GM21717 (cell line): ENCODE data around the gene UST.
"Not testable (repeated sequence)": the region's sequence is repeated elsewhere in the genome, so short reads cannot be mapped to it uniquely, and the experiment has no call there.

Experiments
- ATAC-seq: cut with Tn5 transposase; IDR thresholded peaks from one replicate; pipeline ENCODE4 v1.9.1; 2021; ENCODE audit warnings: mild to moderate bottlenecking, moderate library complexity; ENCODE audit not compliant: unreplicated experiment

Gene UST

DNA sequence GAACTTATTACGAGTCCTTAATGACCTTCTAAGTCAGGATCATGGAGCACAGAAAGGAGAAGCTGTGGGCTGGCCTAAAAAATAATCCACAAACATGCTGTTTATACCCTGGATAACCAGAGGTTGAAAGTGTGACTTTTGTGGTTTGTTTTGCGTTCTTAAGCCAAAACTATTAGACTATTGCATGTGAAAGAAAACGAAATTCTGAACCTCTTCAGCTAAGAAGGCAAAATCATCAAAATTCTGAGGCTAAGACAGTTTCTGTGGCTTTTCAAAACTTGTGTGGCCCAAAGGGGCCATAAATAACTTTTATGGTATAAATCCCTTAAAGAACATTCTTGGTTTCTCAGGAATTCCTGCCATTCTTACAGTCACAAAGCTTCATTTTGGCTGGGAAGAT is 251.0 kb downstream of the UST start:
- no peak for ATAC-seq

GRCh38 chr6:148998704-148999103 is 251.9 kb downstream of the UST start:
- ATAC-seq, result no peak

GRCh38 chr6:148999501-148999900 is 252.7 kb downstream of the UST start:
- ATAC-seq, result no peak

DNA sequence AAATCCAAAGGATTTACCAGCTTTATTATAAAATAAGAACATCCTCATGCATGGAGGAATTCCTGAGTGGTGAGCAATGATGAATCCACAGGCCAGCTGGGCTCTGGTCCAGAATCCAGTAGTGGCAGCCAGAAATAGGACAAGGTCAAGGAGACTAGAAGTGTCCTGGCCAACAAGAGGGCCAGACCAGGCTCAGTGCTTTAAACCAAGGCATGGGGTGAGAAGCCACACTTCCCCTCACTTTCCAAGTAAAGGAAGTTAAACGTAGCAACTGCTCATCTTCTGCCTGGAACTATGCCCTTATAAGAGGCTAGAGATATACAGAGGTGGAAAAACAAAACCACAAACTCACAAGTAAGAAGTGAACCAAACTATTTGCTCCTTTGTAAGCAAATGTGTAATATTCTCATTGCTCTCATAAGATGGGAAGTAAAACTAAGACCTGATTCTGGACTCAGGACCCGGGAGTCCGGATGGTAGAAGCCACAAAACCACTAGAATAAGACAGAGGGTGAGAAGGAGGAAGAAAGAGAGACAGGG is 253.2 kb downstream of the UST start:
- no peak for ATAC-seq

DNA sequence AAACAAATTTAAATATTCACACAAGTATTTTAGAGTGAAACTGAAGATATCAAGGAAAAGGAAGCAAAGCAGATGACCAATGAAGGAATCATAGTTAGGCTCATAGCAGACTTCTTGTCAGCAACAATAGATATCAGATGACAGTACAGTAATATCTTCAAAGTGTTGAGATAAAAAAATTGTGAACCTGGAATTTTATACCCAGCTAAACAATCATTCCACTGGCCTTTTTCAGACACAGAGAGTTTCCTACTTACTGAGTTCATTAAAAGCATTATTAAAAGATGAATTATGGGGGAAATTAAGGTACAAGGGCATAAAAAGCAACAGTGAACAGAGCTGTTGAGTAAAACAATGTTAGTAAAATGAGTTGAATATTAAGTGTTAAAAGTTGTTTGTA is 254.6 kb downstream of the UST start:
- no peak for ATAC-seq

GRCh38 chr6:149003560-149003959 is 256.7 kb downstream of the UST start:
- no peak for ATAC-seq

GRCh38 chr6:149004664-149005063 is 257.8 kb downstream of the UST start:
- no peak for ATAC-seq

GRCh38 chr6:149006236-149006635 is 259.4 kb downstream of the UST start:
- ATAC-seq, result not testable (repeated sequence)

- no peak for ATAC-seq
These were observed 259.8 kb downstream of the UST start for GRCh38 chr6:149006671-149007070.

DNA sequence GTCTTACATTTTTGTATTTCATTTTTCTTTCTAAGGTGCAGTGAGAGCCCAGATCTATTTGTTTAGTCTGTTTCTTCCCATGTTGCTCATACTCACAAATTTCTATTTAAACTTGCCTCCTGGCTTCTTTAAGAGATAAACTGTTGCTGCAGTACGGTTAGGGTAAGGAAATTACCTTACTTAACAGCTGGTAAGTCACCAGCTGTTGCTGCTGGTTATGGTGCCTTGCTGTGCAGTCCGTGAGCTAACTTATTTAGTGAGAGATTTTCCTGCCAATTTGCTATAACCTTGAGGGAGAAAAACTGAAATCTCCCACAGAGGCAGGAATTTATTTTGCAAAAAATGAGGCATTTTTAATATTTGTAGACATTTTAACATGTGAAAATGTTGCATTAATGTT is 261.0 kb downstream of the UST start:
- ATAC-seq, result no peak

GRCh38 chr6:149008741-149009140 is 261.9 kb downstream of the UST start:
- ATAC-seq, result no peak

- no peak for ATAC-seq
These were observed 265.3 kb downstream of the UST start for GRCh38 chr6:149012040-149012545.

DNA sequence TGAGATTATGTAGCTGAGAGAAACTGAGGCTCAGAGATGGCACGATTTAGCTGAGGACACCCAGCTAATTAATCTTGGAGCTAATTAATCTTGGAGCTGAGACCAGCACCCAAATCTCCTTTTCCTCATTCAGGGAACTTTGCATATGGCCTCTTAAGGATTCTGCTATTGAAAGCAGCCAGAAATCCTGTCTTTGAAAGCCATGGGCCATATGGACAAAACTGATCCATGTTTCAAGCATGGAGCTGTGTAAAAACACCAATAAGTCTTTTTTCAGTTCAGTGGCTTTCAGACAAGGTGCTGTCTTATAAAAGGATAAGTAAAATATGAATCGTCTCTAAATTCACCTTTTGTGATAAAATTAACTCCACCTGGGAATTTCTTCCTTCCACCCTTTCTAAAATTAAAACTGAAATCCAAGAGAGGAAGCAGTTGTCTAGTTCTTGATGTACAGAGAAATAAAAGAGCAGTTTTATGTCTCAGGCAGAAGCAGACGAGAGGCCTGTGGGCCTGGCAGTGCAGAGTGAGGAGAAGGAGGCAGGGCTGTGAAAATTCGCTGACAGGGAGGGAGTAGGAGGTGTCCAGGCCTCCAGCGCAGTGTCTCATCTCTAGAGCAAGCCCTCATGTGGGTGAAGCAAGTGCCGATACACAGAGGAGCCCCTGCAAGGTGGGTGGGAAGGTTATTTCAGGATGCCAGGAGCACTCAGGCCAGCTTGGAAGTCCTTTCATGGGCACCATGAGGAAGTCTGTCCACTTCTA is 266.9 kb downstream of the UST start:
- ATAC-seq, result no peak

GRCh38 chr6:149014631-149015534 is 268.1 kb downstream of the UST start:
- ATAC-seq, result no peak

- ATAC-seq, result no peak
These were observed 269.0 kb downstream of the UST start for GRCh38 chr6:149015535-149016525.

- no peak for ATAC-seq
These were observed 269.9 kb downstream of the UST start for GRCh38 chr6:149016716-149017115.

DNA sequence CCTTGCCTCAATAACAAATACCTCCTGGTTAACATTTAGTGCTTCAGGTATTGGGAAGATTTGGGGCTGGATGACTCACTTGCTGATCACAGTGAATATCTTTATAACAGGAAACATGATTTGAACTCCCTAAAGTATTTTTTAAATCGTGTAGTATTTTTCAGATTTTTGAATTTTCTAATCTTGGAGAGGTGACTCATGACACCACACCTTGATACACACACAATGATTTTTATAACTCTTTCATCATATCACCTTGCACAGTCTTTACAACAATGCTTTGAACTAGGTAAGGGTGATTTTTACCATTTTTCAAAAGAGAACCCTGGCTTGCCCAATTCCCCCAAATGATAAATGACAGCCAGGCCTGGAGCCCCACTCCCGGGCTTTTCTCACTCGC is 273.5 kb downstream of the UST start:
- no peak for ATAC-seq

GRCh38 chr6:149024361-149024760 is 277.5 kb downstream of the UST start:
- no peak for ATAC-seq

GRCh38 chr6:149025061-149025460 is 278.2 kb downstream of the UST start:
- ATAC-seq, result no peak

GRCh38 chr6:149026530-149026942 is 279.7 kb downstream of the UST start:
- ATAC-seq, result no peak
